ENCODE measurements around the gene DNAH2. TPM values are rescaled to one million over a fixed set of nuclear protein-coding genes. Genes with fewer than 3 reads are reported as not detected.

DNAH2 gene
- total and polyA plus RNA-seq, 2 donors (not counting 3 experiments of a cell fraction or from before 2014, with no cell fraction given): 0.10 to 0.11 TPM

GRCh38 chr17:7846063-7846735, 128.7 kb downstream of the DNAH2 start:
- H3K79me2 ChIP-seq (ENCODE audit: control insufficient read depth, insufficient read depth, low read length): peaks cover 10% of the 10 kb centered on the region
- no peak overlapping the region for H3K4me2 ChIP-seq (ENCODE audit: insufficient read depth, low read length)
- TF ChIP-seq FOS (IDR thresholded peaks at IDR 0.05; ENCODE audit: borderline replicate concordance, insufficient read depth, low read length): no peak
- TF ChIP-seq JUN (IDR thresholded peaks at IDR 0.05; ENCODE audit: borderline replicate concordance, insufficient read depth, insufficient read length, low read depth): no peak
- TF ChIP-seq MYC (IDR thresholded peaks at IDR 0.05; ENCODE audit: low read depth, low read length): no peak
- no peak for TF ChIP-seq POLR2AphosphoS5 (IDR thresholded peaks at IDR 0.05; ENCODE audit: insufficient read depth, low read depth, low read length)
- no peak for TF ChIP-seq MAX (IDR thresholded peaks at IDR 0.05; ENCODE audit: insufficient read depth, insufficient read length)
- no peak for TF ChIP-seq CTCF (IDR thresholded peaks at IDR 0.05; ENCODE audit: extremely low read depth in 1 of 2, insufficient read depth in 1 of 2, low read depth in 1 of 2, low read length in 2 of 2)
- no peaks in the 10 kb centered on the region for H4K20me1 ChIP-seq (replicated peaks; ENCODE audit: control insufficient read depth, extremely low read depth, insufficient read depth, low read length)
- peaks cover 9% of the 10 kb centered on the region for H3K4me1 ChIP-seq (ENCODE audit: control insufficient read depth, extremely low read depth, insufficient read depth, low read length)
- FAIRE-seq: no peak
- no peak overlapping the region for H3K4me3 ChIP-seq (replicated peaks in 1 of 3; ENCODE audit: insufficient read depth in 1 of 3, low read depth in 1 of 3, low read length in 3 of 3)
- no peak for DNase-seq (ENCODE audit: low read depth, low spot score)
- peaks cover 6 to 35% of the 10 kb centered on the region in 2 experiments for H3K36me3 ChIP-seq (ENCODE audit: control insufficient read depth in 2 of 2, extremely low read depth in 1 of 2, insufficient read depth in 2 of 2, low read length in 2 of 2)
- H3K27me3 ChIP-seq (ENCODE audit: control insufficient read depth in 2 of 2, insufficient read depth in 2 of 2, low read length in 2 of 2): no peaks in the 10 kb centered on the region
- dilution Hi-C loops (cut with MboI; ENCODE audit: extremely low pct_ligation_motif_present, low sequenced_read_pairs): no loop called here
- BruUV-seq (replicated peaks): no TSS peak
- POLR2A ChIA-PET: no interaction called here
- intact Hi-C loops (cut with micrococcal nuclease): loop anchor here (10.0 kb wide), 1 partner anchor 231 kb away; the partner anchor contains the start of gene FXR2
- no peaks in the 10 kb centered on the region for H3K9me1 ChIP-seq (replicated peaks; ENCODE audit: control insufficient read depth, extremely low read depth, insufficient read depth, low read length)
- H3K27ac ChIP-seq (ENCODE audit: insufficient read depth, low read depth, low read length): no peak overlapping the region
- no peaks in the 10 kb centered on the region for H3K9me3 ChIP-seq (replicated peaks; ENCODE audit: control insufficient read depth, insufficient read depth, low read length)
- no peak overlapping the region for H3K9ac ChIP-seq (replicated peaks; ENCODE audit: extremely low read depth, insufficient read depth, low read length)
- CTCF ChIA-PET: interaction anchor here (2.4 kb wide), 1 partner anchor 12 kb away, joined by 32 read pairs; the partner anchor contains the start of gene KDM6B
- H2AFZ ChIP-seq (ENCODE audit: low read depth, low read length): no peak overlapping the region
